ENCODE measurements around the gene XRN2. TPM values are rescaled to one million over a fixed set of nuclear protein-coding genes. Genes with fewer than 3 reads are reported as not detected.

Gene XRN2
- total RNA-seq, 1 experiment from 2014 or later: 76.8 TPM

- ATAC-seq (no peak), DNase-seq (no peak)
- Histone ChIP-seq H3K27me3 (ENCODE audit: low read length) (peaks cover 35% of the 10 kb centered on the region), H3K9me3 (ENCODE audit: low read length) (no peaks in the 10 kb centered on the region), H3K4me2 (ENCODE audit: low read length) (no peak overlapping the region), H3F3A (ENCODE audit: low read length, unreplicated experiment) (no peaks in the 10 kb centered on the region), H2AFZ (ENCODE audit: low read length) (no peak overlapping the region), H3K27ac (ENCODE audit: low read length) (no peak overlapping the region), H3K9ac (ENCODE audit: low read length) (no peak overlapping the region), H3K79me2 (ENCODE audit: low read length) (no peaks in the 10 kb centered on the region), H3K4me1 (ENCODE audit: insufficient read depth, low read length) (no peaks in the 10 kb centered on the region), H3K9me2 (replicated peaks; ENCODE audit: low read length) (no peaks in the 10 kb centered on the region), H3K4me3 (ENCODE audit: low read length) (no peak overlapping the region), H4K20me1 (ENCODE audit: low read length) (no peaks in the 10 kb centered on the region), H3K36me3 (ENCODE audit: low read depth, low read length) (no peaks in the 10 kb centered on the region)
- BruUV-seq (replicated peaks): no TSS peak
- POLR2A ChIA-PET (ENCODE audit: unreplicated experiment): no interaction called here
- intact Hi-C loops (cut with micrococcal nuclease): no loop called here
- no peak for TF ChIP-seq EZH2 (IDR thresholded peaks at IDR 0.05; ENCODE audit: low read length, unreplicated experiment)
- TF ChIP-seq, protein P1, sequence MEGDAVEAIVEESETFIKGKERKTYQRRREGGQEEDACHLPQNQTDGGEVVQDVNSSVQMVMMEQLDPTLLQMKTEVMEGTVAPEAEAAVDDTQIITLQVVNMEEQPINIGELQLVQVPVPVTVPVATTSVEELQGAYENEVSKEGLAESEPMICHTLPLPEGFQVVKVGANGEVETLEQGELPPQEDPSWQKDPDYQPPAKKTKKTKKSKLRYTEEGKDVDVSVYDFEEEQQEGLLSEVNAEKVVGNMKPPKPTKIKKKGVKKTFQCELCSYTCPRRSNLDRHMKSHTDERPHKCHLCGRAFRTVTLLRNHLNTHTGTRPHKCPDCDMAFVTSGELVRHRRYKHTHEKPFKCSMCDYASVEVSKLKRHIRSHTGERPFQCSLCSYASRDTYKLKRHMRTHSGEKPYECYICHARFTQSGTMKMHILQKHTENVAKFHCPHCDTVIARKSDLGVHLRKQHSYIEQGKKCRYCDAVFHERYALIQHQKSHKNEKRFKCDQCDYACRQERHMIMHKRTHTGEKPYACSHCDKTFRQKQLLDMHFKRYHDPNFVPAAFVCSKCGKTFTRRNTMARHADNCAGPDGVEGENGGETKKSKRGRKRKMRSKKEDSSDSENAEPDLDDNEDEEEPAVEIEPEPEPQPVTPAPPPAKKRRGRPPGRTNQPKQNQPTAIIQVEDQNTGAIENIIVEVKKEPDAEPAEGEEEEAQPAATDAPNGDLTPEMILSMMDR (conservative IDR thresholded peaks at IDR 0.05; ENCODE audit: low read depth, low read length): no peak
- no peak for TF ChIP-seq EZH2phosphoT487 (IDR thresholded peaks at IDR 0.05; ENCODE audit: borderline replicate concordance, low read length)
- CTCF ChIA-PET: no interaction called here
Measured at GRCh38 chr20:21273755-21274386, 29.3 kb upstream of the XRN2 start.

DNA sequence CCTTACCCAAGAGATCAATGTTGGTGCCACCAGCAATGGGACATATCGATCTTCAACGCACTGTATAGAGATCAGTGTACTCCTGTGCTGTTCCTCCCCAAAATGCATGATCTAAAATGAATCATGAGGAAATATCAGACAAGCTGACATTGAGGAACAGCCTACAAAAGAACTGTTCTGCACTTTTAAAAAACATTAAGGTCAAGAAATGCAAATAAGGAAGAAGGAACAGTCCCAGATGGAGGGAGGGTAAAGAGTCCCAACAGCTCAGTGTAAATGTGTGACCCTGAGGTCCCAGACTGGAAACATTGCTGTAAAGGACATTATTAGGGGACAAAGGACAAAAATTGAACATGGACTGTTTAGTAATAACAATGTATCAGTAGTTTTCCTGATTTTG, 24.3 kb upstream of the XRN2 start:
- ATAC-seq (no peak), DNase-seq (no peak)
- no peaks in the 10 kb centered on the region for H4K20me1 ChIP-seq (ENCODE audit: low read length)
- intact Hi-C loops (cut with micrococcal nuclease): no loop called here
- no peaks in the 10 kb centered on the region for H3F3A ChIP-seq (ENCODE audit: low read length, unreplicated experiment)
- H3K27ac ChIP-seq (ENCODE audit: low read length): no peak overlapping the region
- H3K9me2 ChIP-seq (replicated peaks; ENCODE audit: low read length): no peaks in the 10 kb centered on the region
- CTCF ChIA-PET: no interaction called here
- H3K27me3 ChIP-seq (ENCODE audit: low read length): peaks cover 27% of the 10 kb centered on the region; the same call in 1 of the 2 replicates
- POLR2A ChIA-PET (ENCODE audit: unreplicated experiment): no interaction called here
- H3K36me3 ChIP-seq (ENCODE audit: low read depth, low read length): no peaks in the 10 kb centered on the region
- BruUV-seq (replicated peaks): no TSS peak
- TF ChIP-seq EZH2phosphoT487 (IDR thresholded peaks at IDR 0.05; ENCODE audit: borderline replicate concordance, low read length) (no peak), EZH2 (IDR thresholded peaks at IDR 0.05; ENCODE audit: low read length, unreplicated experiment) (no peak)
- TF ChIP-seq, protein P1 (conservative IDR thresholded peaks at IDR 0.05; ENCODE audit: low read depth, low read length): no peak
- H3K9me3 ChIP-seq (ENCODE audit: low read length): no peaks in the 10 kb centered on the region
- no peaks in the 10 kb centered on the region for H3K4me1 ChIP-seq (ENCODE audit: insufficient read depth, low read length)
- H3K79me2 ChIP-seq (ENCODE audit: low read length): no peaks in the 10 kb centered on the region
- H3K9ac ChIP-seq (ENCODE audit: low read length): no peak overlapping the region
- no peak overlapping the region for H3K4me3 ChIP-seq (ENCODE audit: low read length)
- H2AFZ ChIP-seq (ENCODE audit: low read length): no peak overlapping the region
- no peak overlapping the region for H3K4me2 ChIP-seq (ENCODE audit: low read length)

DNA sequence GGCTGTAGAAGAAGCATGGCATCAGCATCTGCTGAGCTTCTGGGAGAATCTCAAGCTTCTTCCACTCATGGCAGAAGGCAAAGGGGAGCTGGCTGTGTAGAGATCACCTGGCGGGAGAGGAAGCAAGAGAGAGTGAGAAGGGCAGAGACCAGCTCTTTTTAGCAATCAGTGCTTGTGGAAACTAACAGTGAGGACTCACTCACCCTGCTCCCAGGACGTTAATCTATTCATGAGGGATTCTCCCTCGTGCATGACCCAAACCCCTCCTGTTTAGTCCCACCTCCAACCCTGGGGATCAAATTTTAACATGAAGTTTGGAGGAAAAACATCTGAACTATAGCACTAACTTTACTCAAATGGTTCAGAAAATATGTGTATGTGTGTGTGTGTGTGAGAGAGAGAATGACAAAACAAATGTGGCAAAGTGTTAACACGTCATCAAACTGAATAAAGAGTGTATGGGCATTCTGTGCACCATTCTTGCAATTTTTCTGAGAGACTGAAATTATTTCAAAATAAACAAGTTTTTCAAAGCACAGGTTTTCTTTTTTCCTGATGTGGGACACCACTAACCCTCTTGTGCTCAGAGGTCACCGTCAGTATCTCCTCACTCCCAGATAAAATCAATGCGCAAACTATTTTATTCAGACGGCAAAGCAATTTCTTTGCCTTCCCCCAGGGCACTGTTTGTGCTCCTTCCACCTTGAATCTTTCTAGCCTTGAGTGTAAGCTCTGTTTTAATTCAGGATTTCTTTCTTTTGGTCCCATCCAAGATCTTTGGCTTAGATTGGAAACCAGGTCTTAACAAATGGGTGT, 23.2 kb upstream of the XRN2 start:
- H3K9me3 ChIP-seq (ENCODE audit: low read length): no peaks in the 10 kb centered on the region
- H3K27me3 ChIP-seq (ENCODE audit: low read length): peaks cover 21% of the 10 kb centered on the region; the same call in 1 of the 2 replicates
- H3K36me3 ChIP-seq (ENCODE audit: low read depth, low read length): no peaks in the 10 kb centered on the region
- no peak overlapping the region for H3K4me2 ChIP-seq (ENCODE audit: low read length)
- TF ChIP-seq, protein P1 (conservative IDR thresholded peaks at IDR 0.05; ENCODE audit: low read depth, low read length): no peak
- TF ChIP-seq EZH2 (IDR thresholded peaks at IDR 0.05; ENCODE audit: low read length, unreplicated experiment) (no peak), EZH2phosphoT487 (IDR thresholded peaks at IDR 0.05; ENCODE audit: borderline replicate concordance, low read length) (no peak)
- ATAC-seq (no peak), DNase-seq (no peak)
- H2AFZ ChIP-seq (ENCODE audit: low read length): no peak overlapping the region
- H3K4me1 ChIP-seq (ENCODE audit: insufficient read depth, low read length): no peaks in the 10 kb centered on the region
- no peaks in the 10 kb centered on the region for H4K20me1 ChIP-seq (ENCODE audit: low read length)
- H3K4me3 ChIP-seq (ENCODE audit: low read length): no peak overlapping the region
- H3K9ac ChIP-seq (ENCODE audit: low read length): no peak overlapping the region
- no peak overlapping the region for H3K27ac ChIP-seq (ENCODE audit: low read length)
- H3F3A ChIP-seq (ENCODE audit: low read length, unreplicated experiment): no peaks in the 10 kb centered on the region
- CTCF ChIA-PET: no interaction called here
- no TSS peak for BruUV-seq (replicated peaks)
- intact Hi-C loops (cut with micrococcal nuclease): no loop called here
- H3K9me2 ChIP-seq (replicated peaks; ENCODE audit: low read length): no peaks in the 10 kb centered on the region
- POLR2A ChIA-PET (ENCODE audit: unreplicated experiment): no interaction called here
- H3K79me2 ChIP-seq (ENCODE audit: low read length): no peaks in the 10 kb centered on the region

All from PC-3 (cell line).